GM12878 (cell line): Measurements from ENCODE around the gene CEBPB. TPM values are rescaled to one million over a fixed set of nuclear protein-coding genes. Genes with fewer than 3 reads are reported as not detected.

ENCODE experiments used
- ASH2L ChIP-seq: fragments of 300-600, 200-600 bp; sonication (generic); IDR thresholded peaks from 2 replicates; pipeline ENCODE4 v1.6.1; 2017; ENCODE audit warnings: low read depth, mild to moderate bottlenecking, borderline replicate concordance
- BRCA1 ChIP-seq: IDR thresholded peaks from 2 replicates; pipeline ENCODE4 v1.6.1; 2011; ENCODE audit warnings: low read depth, low read length, improper control_type of control experiment
- CTCF ChIP-seq, 3 experiments: IDR thresholded peaks in 2 of 3; conservative IDR thresholded peaks in 1 of 3; 2 replicates each; pipeline ENCODE4 v1.5.1; 2011; ENCODE audit warnings: low read depth in 3 of 3, low read length in 3 of 3, mild to moderate bottlenecking in 3 of 3, control low read depth in 2 of 3, moderate library complexity in 2 of 3, inconsistent platforms in 1 of 3, mixed read lengths in 1 of 3; ENCODE audit not compliant: control insufficient read depth in 2 of 3, insufficient read depth in 1 of 3; ENCODE audit errors: extremely low read depth in 1 of 3
- EGR1 ChIP-seq, 2 experiments: IDR thresholded peaks; 1 replicate in 1 of 2; 2 replicates in 1 of 2; pipeline ENCODE4 v1.6.1; 2011 to 2012; ENCODE audit warnings: low read depth in 2 of 2, low read length in 2 of 2, borderline replicate concordance in 1 of 2, mild to moderate bottlenecking in 1 of 2, moderate library complexity in 1 of 2
- FOXM1 ChIP-seq: IDR thresholded peaks from 2 replicates; pipeline ENCODE4 v1.6.1; 2012; ENCODE audit warnings: low read depth, mild to moderate bottlenecking, inconsistent platforms, low read length, moderate library complexity
- HDAC6 ChIP-seq: fragments of 200-600 bp; sonication (generic); IDR thresholded peaks from one replicate; pipeline ENCODE4 v1.8.0; 2017; ENCODE audit warnings: antibody characterized with exemption; ENCODE audit not compliant: unreplicated experiment
- IRF4 ChIP-seq: IDR thresholded peaks from 2 replicates; pipeline ENCODE4 v1.6.1; 2011; ENCODE audit warnings: low read depth, low read length
- KDM1A ChIP-seq: fragments of 200-600 bp; sonication (generic); IDR thresholded peaks from 2 replicates; pipeline ENCODE4 v1.6.1; 2016; ENCODE audit warnings: borderline replicate concordance
- LARP7 ChIP-seq: fragments of 450-650 bp; IDR thresholded peaks from 2 replicates; pipeline ENCODE4 v1.6.1; 2017; ENCODE audit warnings: mild to moderate bottlenecking
- NFYB ChIP-seq: IDR thresholded peaks from 2 replicates; pipeline ENCODE4 v1.6.1; 2011; ENCODE audit warnings: low read depth, mild to moderate bottlenecking, low read length, improper control_type of control experiment, moderate library complexity; ENCODE audit not compliant: insufficient read depth
- POLR2AphosphoS5 ChIP-seq: IDR thresholded peaks from 2 replicates; pipeline ENCODE4 v1.6.1; 2011; ENCODE audit warnings: mild to moderate bottlenecking, low read length, inconsistent platforms
- POU2F2 ChIP-seq: IDR thresholded peaks from 3 replicates; pipeline ENCODE4 v1.6.1; 2011; ENCODE audit warnings: low read depth, mild to moderate bottlenecking, low read length, borderline replicate concordance
- REST ChIP-seq: IDR thresholded peaks from 2 replicates; pipeline ENCODE4 v1.6.1; 2012; ENCODE audit warnings: mild to moderate bottlenecking, low read depth, low read length
- SIX5 ChIP-seq: IDR thresholded peaks from 2 replicates; pipeline ENCODE4 v1.6.1; 2011; ENCODE audit warnings: mild to moderate bottlenecking, low read depth, low read length, moderate library complexity; ENCODE audit not compliant: severe bottlenecking
- SMAD5 ChIP-seq: IDR thresholded peaks from 2 replicates; pipeline ENCODE4 v1.6.1; 2016; ENCODE audit warnings: antibody characterized with exemption, low read depth
- SMARCA5 ChIP-seq: fragments of 450-650 bp; IDR thresholded peaks from 2 replicates; pipeline ENCODE4 v1.6.1; 2017; ENCODE audit warnings: mild to moderate bottlenecking
- SP1 ChIP-seq: IDR thresholded peaks from one replicate; pipeline ENCODE4 v1.6.1; 2011; ENCODE audit warnings: low read depth, low read length
- STAT3 ChIP-seq: IDR thresholded peaks from 2 replicates; pipeline ENCODE4 v1.6.1; 2011; ENCODE audit warnings: low read depth, low read length, improper control_type of control experiment
- SUZ12 ChIP-seq: fragments of 200-600 bp; sonication (generic); IDR thresholded peaks from one replicate; pipeline ENCODE4 v1.6.1; 2018; ENCODE audit warnings: antibody characterized with exemption, mild to moderate bottlenecking; ENCODE audit not compliant: unreplicated experiment
- TCF12 ChIP-seq: IDR thresholded peaks from 2 replicates; pipeline ENCODE4 v1.6.1; 2011; ENCODE audit warnings: low read depth, mild to moderate bottlenecking, low read length
- TCF7 ChIP-seq: IDR thresholded peaks from 2 replicates; pipeline ENCODE4 v1.6.1; 2014; ENCODE audit warnings: antibody characterized with exemption, borderline replicate concordance
- ZBTB33 ChIP-seq: fragments of 450-650 bp; IDR thresholded peaks from 2 replicates; pipeline ENCODE4 v1.6.1; 2017; ENCODE audit warnings: mild to moderate bottlenecking
- polyA plus RNA-seq, 11 experiments: library from polyadenylated mRNA; depleted of rRNA in 4 of 11; unstranded in 6 of 11; stranded (reverse) in 5 of 11; fragments of >200 nt; fragmentation: Nextera tagmentation in 4 of 11; fragmentation: Illumina TruSeq in 1 of 11; extraction: Ambion mirVana in 4 of 11; extraction: Trizol in 1 of 11; gene quantifications; 1 replicate in 1 of 11; 2 replicates in 10 of 11; pipeline versions ENCODE4 v1.2.1 to v1.2.3, GENCODE V29; 2011 to 2016; ENCODE audit warnings: inconsistent platforms in 2 of 11, missing spikeins in 2 of 11, low read depth in 1 of 11
- total RNA-seq, 4 experiments: library from RNA; depleted of rRNA in 3 of 4; stranded (reverse); fragments of >200 nt in 3 of 4; fragmentation: Illumina TruSeq in 1 of 4; extraction: Trizol in 1 of 4; gene quantifications; 2 replicates each; pipeline versions ENCODE4 v1.2.1 to v1.2.3, GENCODE V29; 2013 to 2021

Gene CEBPB
- total and polyA plus RNA-seq, 10 of the 15 experiments (the other 5 are each of a cell fraction or from before 2014, with no cell fraction given) = 0.18 to 8.8 (median 1.6) TPM

- no peak for TF ChIP-seq REST
- no peak for TF ChIP-seq SMAD5
- TF ChIP-seq KDM1A = no peak
- 0 out of 2 replicates have a peak, but pooled peaks have one; percentile 32 for TF ChIP-seq POLR2AphosphoS5
- TF ChIP-seq NFYB = no peak
- TF ChIP-seq HDAC6 = peak; percentile 98
- TF ChIP-seq SIX5 = no peak
- no peak for TF ChIP-seq POU2F2
- no peak for TF ChIP-seq TCF7
- TF ChIP-seq BRCA1 = no peak
- no peak for TF ChIP-seq FOXM1
- TF ChIP-seq CTCF (IDR thresholded peaks at IDR 0.05 in 2 of 3, conservative IDR thresholded peaks at IDR 0.05 in 1 of 3; ENCODE audit: control insufficient read depth in 2 of 3, extremely low read depth in 1 of 3, insufficient read depth in 1 of 3, low read depth in 3 of 3, low read length in 3 of 3) = peak; percentile 7 to 25 (median 14); a peak in 2 of 6 replicates
- TF ChIP-seq SP1 = no peak
- no peak for TF ChIP-seq SUZ12
- 0 out of 2 replicates have a peak, but pooled peaks have one; percentile 9 for TF ChIP-seq TCF12
- TF ChIP-seq IRF4 = no peak
- peak in 1 of 2 experiments; percentile 62; a peak in 1 of 3 replicates for TF ChIP-seq EGR1 (IDR thresholded peaks at IDR 0.05; ENCODE audit: borderline replicate concordance in 1 of 2, low read depth in 2 of 2, low read length in 2 of 2)
- no peak for TF ChIP-seq SMARCA5
- no peak for TF ChIP-seq STAT3
- no peak for TF ChIP-seq ZBTB33
- no peak for TF ChIP-seq ASH2L
- TF ChIP-seq LARP7 = peak; percentile 72
These were observed 1.1 kb downstream of the CEBPB start (continued) for GRCh38 chr20:50191544-50192363.
